SK-MEL-5 (cell line): ENCODE data around the gene SHOC2. TPM values are rescaled to one million over a fixed set of nuclear protein-coding genes. Genes with fewer than 3 reads are reported as not detected.
A peak's percentile ranks its signal among the peaks of the same experiment; 100 is the strongest.

ENCODE experiments used
- DNase-seq: peaks from one replicate; pipeline ENCODE4 v3.0.0-alpha.2; 2016; ENCODE audit warnings: low read depth, low spot score
- in situ Hi-C: cut with HindIII; loops from 2 replicates; pipeline ENCODE4 v1.10.0; 2016; ENCODE audit warnings: low sequenced_read_pairs, high pct_unique_total_duplicates, low pct_unique_long_range_greater_than_20kb
- total RNA-seq: library from RNA; depleted of rRNA; stranded (reverse); fragments of >200 nt; shearing (Covaris generic); gene quantifications from 2 replicates; pipeline ENCODE4 v1.2.3, GENCODE V29; 2014

The SHOC2 gene
- total RNA-seq, 1 experiment from 2014 or later: 17.5 TPM

GRCh38 chr10:110966146-110966545, 46.7 kb downstream of the SHOC2 start:
- in situ Hi-C loops: no loop called here
- no peak for DNase-seq

- in situ Hi-C loops: no loop called here
- DNase-seq: no peak
These were observed 47.7 kb downstream of the SHOC2 start for GRCh38 chr10:110967009-110967630.

- no peak for DNase-seq
- in situ Hi-C loops: no loop called here
These were observed 48.2 kb downstream of the SHOC2 start for GRCh38 chr10:110967645-110968044.

GRCh38 chr10:110969183-110969582, 49.8 kb downstream of the SHOC2 start:
- DNase-seq: no peak
- in situ Hi-C loops: no loop called here

- no peak for DNase-seq
- in situ Hi-C loops: no loop called here
These were observed 52.2 kb downstream of the SHOC2 start for GRCh38 chr10:110971638-110972037.

- in situ Hi-C loops: no loop called here
- no peak for DNase-seq
These were observed 53.1 kb downstream of the SHOC2 start for GRCh38 chr10:110972231-110973134.

- no peak for DNase-seq
- in situ Hi-C loops: no loop called here
These were observed 54.0 kb downstream of the SHOC2 start for GRCh38 chr10:110973400-110973799.

- in situ Hi-C loops: no loop called here
- DNase-seq: no peak
These were observed 57.2 kb downstream of the SHOC2 start for GRCh38 chr10:110976577-110976976.

- DNase-seq: no peak
- in situ Hi-C loops: no loop called here
These were observed 58.3 kb downstream of the SHOC2 start for GRCh38 chr10:110977662-110978061.

GRCh38 chr10:110978204-110978603, 58.8 kb downstream of the SHOC2 start:
- DNase-seq: no peak

GRCh38 chr10:110979611-110980010, 60.2 kb downstream of the SHOC2 start:
- in situ Hi-C loops: no loop called here
- no peak for DNase-seq

More at GRCh38 chr10:110978204-110978603, 58.8 kb downstream of the SHOC2 start:
- in situ Hi-C loops: no loop called here

GRCh38 chr10:110980807-110981206, 61.4 kb downstream of the SHOC2 start:
- in situ Hi-C loops: no loop called here

GRCh38 chr10:110983466-110983865, 64.1 kb downstream of the SHOC2 start:
- no peak for DNase-seq
- in situ Hi-C loops: no loop called here

More at GRCh38 chr10:110980807-110981206, 61.4 kb downstream of the SHOC2 start:
- no peak for DNase-seq

- in situ Hi-C loops: no loop called here
- no peak for DNase-seq
These were observed 66.3 kb downstream of the SHOC2 start for GRCh38 chr10:110985497-110986275.

GRCh38 chr10:110989016-110989415, 69.6 kb downstream of the SHOC2 start:
- no peak for DNase-seq
- in situ Hi-C loops: no loop called here

GRCh38 chr10:110992006-110992800, 72.8 kb downstream of the SHOC2 start:
- DNase-seq: peak; percentile 22
- in situ Hi-C loops: no loop called here

GRCh38 chr10:110993024-110993693, 73.8 kb downstream of the SHOC2 start:
- DNase-seq: peak; percentile 24
- in situ Hi-C loops: no loop called here
